Adrenal gland (tissue), 12 donors: ENCODE data around the gene SLC7A14. TPM values are rescaled to one million over a fixed set of nuclear protein-coding genes. Genes with fewer than 3 reads are reported as not detected.

Experiments used
- DNase-seq, 7 donors: peaks; one replicate each; pipeline ENCODE4 v3.0.0-alpha.2; 2019 to 2020
- H3K27ac ChIP-seq, 5 donors: fragments of 200-600 bp; sonication (generic) in 4 of 5; 1 replicate in 3 of 5; 2 replicates in 2 of 5; pipeline versions ENCODE4 v1.5.1 to v1.8.0; 2016 to 2020; ENCODE audit warnings: mild to moderate bottlenecking in 1 of 5
- H3K27me3 ChIP-seq: fragments of 200-600 bp; 2 replicates; pipeline ENCODE4 v1.8.0; 2021
- H3K36me3 ChIP-seq, 2 donors: fragments of 200-600 bp; replicated peaks in 1 of 2; 1 replicate in 1 of 2; 2 replicates in 1 of 2; pipeline versions ENCODE4 v1.5.1 to v1.8.0; 2018 to 2022
- H3K4me1 ChIP-seq, 2 donors: fragments of 200-600 bp; replicated peaks in 1 of 2; 1 replicate in 1 of 2; 2 replicates in 1 of 2; pipeline versions ENCODE4 v1.5.1 to v1.8.0; 2018 to 2021
- H3K4me3 ChIP-seq, 4 donors: fragments of 200-600 bp; sonication (generic) in 3 of 4; one replicate each; pipeline ENCODE4 v1.5.1; 2016 to 2018
- H3K9me3 ChIP-seq, 3 donors: fragments of 200-600 bp; sonication (generic) in 1 of 3; replicated peaks in 1 of 3; 1 replicate in 2 of 3; 2 replicates in 1 of 3; pipeline versions ENCODE4 v1.5.1 to v1.8.0; 2016 to 2021
- POLR2A ChIP-seq, 2 donors: fragments of 450-650 bp; IDR thresholded peaks; one replicate each; pipeline ENCODE4 v1.6.1; 2017; ENCODE audit warnings: antibody characterized with exemption in 2 of 2, mild to moderate bottlenecking in 2 of 2, moderate library complexity in 1 of 2
- WGBS, 4 donors: extraction: QIAGEN DNeasy Blood & Tissue Kit in 2 of 4; methylation state at CpG; one replicate each; pipeline versions ENCODE4 v1.1.5 to v1.1.7; 2013 to 2017; 5-methylcytosine and 5-hydroxymethylcytosine counted together
- intact Hi-C, 2 donors: fragments of 100-400 bp; cut with DNase I; formaldehyde crosslinking; loops; one replicate each; pipeline versions ENCODE4 v1.14.1 to v1.15.0; 2022 to 2023
- polyA plus RNA-seq, 3 donors: library from polyadenylated mRNA; stranded (reverse); fragments of 200-250 nt in 2 of 3; fragments of 350-450 nt in 1 of 3; fragmentation: Illumina TruSeq in 1 of 3; extraction: RNeasy Lipid Tissue Mini Kit (QIAGEN cat#74804) in 1 of 3; gene quantifications; one replicate each; pipeline ENCODE4 v1.2.3, GENCODE V29; 2013 to 2014
- total RNA-seq, 9 donors: library from RNA; depleted of rRNA in 4 of 9; stranded (reverse); fragments of >200 nt in 4 of 9; fragments of 120-200 nt in 1 of 9; fragmentation: NEBNext Ultra II Directional in 1 of 9; extraction: Animal tissue kit (Norgen Biotek cat#: 25700) in 1 of 9; gene quantifications; one replicate each; pipeline versions ENCODE4 v1.1.0 to v1.2.4, GENCODE V29; 2013 to 2023
- TF ChIP-seq, protein P1 (sequence below), 6 experiments: fragments of 450-650 bp in 4 of 6; fragments of 200-600 bp in 2 of 6; sonication (generic) in 1 of 6; IDR thresholded peaks; 1 replicate in 5 of 6; 2 replicates in 1 of 6; pipeline versions ENCODE4 v1.5.1 to v1.8.0; 2016 to 2021; ENCODE audit warnings: antibody characterized with exemption in 6 of 6, mild to moderate bottlenecking in 2 of 6, moderate library complexity in 1 of 6
- donor health status: healthy with polysubstance abuse.
- donor health status: Bipolar disorder and iron deficiency.
- donor health status: DM: yes; HTN: yes; CAD: no.
- donor health status: DM: no; HTN: no; CAD: no.
- donor health status: DM: no; HTN: no; CAD: no.
- donor health status: DM: yes; HTN: yes; CAD: no.

Gene SLC7A14
- total and polyA plus RNA-seq, 12 donors = 0.03 to 3.8 (median 0.48) TPM; not detected in 1

- intact Hi-C loops = no loop called here
Measured at GRCh38 chr3:170423001-170423615, 162.8 kb downstream of the SLC7A14 start.

DNA sequence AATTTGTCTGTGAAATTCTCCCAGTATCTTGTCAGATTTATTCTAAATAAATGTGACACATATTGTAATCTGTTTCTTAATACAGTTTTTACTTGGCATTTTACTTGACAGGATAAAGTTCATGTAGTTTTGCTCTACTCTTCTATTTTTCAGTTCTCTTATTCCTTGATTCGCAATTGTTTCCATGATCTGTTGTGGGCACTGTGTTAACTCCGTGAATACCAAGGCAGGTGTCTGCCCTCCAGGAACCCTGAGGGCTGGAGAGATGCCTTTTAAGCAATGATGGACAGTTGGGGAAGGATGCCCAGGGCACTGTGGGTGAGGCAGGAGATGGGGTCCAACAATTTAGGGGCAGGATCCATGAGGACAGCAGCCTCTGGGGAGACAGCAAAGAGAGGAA is 164.1 kb downstream of the SLC7A14 start:
- DNase-seq = no peak
- WGBS, 4 donors = 80 to 89% (median 85%) methylated on average over 2 of the region's 2 CpGs
- Histone ChIP-seq H3K9me3 (no peaks in the 10 kb centered on the region), H3K27me3 (peaks cover 15% of the 10 kb centered on the region), H3K27ac (peak overlapping the region in 2 of 5 donors; percentile 56 to 86), H3K4me1 (peaks cover 8 to 17% of the 10 kb centered on the region in 2 donors), H3K4me3 (no peak overlapping the region), H3K36me3 (no peaks in the 10 kb centered on the region)
- intact Hi-C loops = no loop called here
- TF ChIP-seq POLR2A (IDR thresholded peaks at IDR 0.05) = no peak
- TF ChIP-seq, protein P1, sequence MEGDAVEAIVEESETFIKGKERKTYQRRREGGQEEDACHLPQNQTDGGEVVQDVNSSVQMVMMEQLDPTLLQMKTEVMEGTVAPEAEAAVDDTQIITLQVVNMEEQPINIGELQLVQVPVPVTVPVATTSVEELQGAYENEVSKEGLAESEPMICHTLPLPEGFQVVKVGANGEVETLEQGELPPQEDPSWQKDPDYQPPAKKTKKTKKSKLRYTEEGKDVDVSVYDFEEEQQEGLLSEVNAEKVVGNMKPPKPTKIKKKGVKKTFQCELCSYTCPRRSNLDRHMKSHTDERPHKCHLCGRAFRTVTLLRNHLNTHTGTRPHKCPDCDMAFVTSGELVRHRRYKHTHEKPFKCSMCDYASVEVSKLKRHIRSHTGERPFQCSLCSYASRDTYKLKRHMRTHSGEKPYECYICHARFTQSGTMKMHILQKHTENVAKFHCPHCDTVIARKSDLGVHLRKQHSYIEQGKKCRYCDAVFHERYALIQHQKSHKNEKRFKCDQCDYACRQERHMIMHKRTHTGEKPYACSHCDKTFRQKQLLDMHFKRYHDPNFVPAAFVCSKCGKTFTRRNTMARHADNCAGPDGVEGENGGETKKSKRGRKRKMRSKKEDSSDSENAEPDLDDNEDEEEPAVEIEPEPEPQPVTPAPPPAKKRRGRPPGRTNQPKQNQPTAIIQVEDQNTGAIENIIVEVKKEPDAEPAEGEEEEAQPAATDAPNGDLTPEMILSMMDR (IDR thresholded peaks at IDR 0.05) = no peak

More at GRCh38 chr3:170423001-170423615, 162.8 kb downstream of the SLC7A14 start:
- 80 to 93% (median 85%) methylated on average over 4 to 8 of the region's 8 CpGs for WGBS, 4 donors
- H3K4me1 ChIP-seq = peaks cover 8 to 16% of the 10 kb centered on the region in 2 donors
- no peak overlapping the region for H3K4me3 ChIP-seq
- H3K27me3 ChIP-seq = peaks cover 11% of the 10 kb centered on the region
- peak in 1 of 7 donors; percentile 12 for DNase-seq
- TF ChIP-seq POLR2A (IDR thresholded peaks at IDR 0.05) = no peak
- TF ChIP-seq, protein P1 (IDR thresholded peaks at IDR 0.05) = no peak
- H3K27ac ChIP-seq = no peak overlapping the region
- H3K36me3 ChIP-seq = no peaks in the 10 kb centered on the region
- no peaks in the 10 kb centered on the region for H3K9me3 ChIP-seq

DNA sequence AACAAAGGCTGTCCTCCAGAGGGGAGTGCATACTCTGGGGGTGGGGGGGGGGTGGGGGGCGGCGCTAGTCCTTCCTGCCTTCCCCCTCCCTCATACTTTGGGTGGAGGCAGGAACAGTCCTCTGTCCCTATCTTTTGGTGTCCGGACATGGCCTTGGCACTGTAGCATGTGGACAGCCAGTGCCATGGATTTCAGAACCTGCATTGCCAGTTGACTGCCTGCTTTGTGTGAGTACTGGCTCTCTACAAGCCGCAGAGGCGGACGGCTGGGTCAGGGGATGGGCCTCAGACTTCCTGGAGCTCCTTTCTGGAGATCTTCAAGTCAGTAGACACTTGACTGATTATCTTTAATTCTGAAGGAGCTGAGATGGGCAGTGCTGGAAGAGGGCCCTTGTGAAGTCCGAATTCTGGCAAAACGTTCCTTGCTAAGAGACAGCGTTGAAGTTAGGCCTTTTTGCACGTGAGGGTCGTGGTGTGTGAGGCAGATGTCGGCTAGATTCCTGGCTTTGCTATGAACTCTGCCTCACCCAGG is 164.7 kb downstream of the SLC7A14 start:
- H3K4me1 ChIP-seq = peaks cover 8 to 17% of the 10 kb centered on the region in 2 donors
- H3K27me3 ChIP-seq = peaks cover 15% of the 10 kb centered on the region
- DNase-seq = peak in 3 of 7 donors; percentile 20 to 61 (median 32)
- intact Hi-C loops = no loop called here
- 59 to 79% (median 66%) methylated on average over 12 of the region's 12 CpGs for WGBS, 4 donors
- no peak for TF ChIP-seq POLR2A (IDR thresholded peaks at IDR 0.05)
- TF ChIP-seq, protein P1 (IDR thresholded peaks at IDR 0.05) = no peak
- no peak overlapping the region for H3K4me3 ChIP-seq
- H3K36me3 ChIP-seq = no peaks in the 10 kb centered on the region
- no peaks in the 10 kb centered on the region for H3K9me3 ChIP-seq
- H3K27ac ChIP-seq = peak overlapping the region in 2 of 5 donors; percentile 56 to 86

DNA sequence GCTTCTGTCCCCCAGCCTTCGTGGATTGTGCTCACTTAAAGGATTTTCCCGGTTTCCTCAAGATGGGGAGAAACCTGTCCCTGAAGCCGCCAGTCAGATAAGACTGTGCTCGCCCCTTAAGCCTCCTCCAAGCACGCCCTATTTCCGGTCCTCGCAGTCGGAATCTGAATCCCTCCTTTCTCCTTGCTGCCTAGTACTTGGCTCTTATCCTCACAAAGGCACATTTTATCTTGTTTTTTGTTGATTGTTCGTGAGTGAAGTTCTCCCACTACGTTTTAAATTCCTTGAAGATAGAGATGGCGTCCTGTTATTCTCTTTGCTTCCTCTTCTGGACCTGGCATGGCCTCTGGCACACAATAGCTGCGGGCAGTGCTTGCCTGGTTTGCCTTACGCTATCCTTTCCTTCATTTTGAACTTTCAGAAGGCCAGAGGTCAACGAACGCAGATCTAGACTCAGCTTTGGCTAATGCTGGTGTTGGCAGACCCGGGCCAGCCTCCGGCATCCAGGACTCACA is 165.5 kb downstream of the SLC7A14 start:
- Histone ChIP-seq H3K27ac (peak overlapping the region in 3 of 5 donors; percentile 32 to 86 (median 67)), H3K4me1 (peaks cover 8 to 17% of the 10 kb centered on the region in 2 donors), H3K9me3 (no peaks in the 10 kb centered on the region), H3K36me3 (no peaks in the 10 kb centered on the region), H3K27me3 (peaks cover 15% of the 10 kb centered on the region), H3K4me3 (peak overlapping the region in 1 of 4 donors; percentile 61)
- no peak for TF ChIP-seq POLR2A (IDR thresholded peaks at IDR 0.05)
- TF ChIP-seq, protein P1 (IDR thresholded peaks at IDR 0.05) = no peak
- intact Hi-C loops = no loop called here
- whole genome bisulfite sequencing, 4 donors = 58 to 66% (median 62%) methylated on average over 16 to 17 of the region's 17 CpGs
- DNase-seq = peak in 1 of 7 donors; percentile 19
